Ectodermal cell (in vitro differentiated cells): Measurements from ENCODE around the gene NGF.

Source experiments
- H3K27ac ChIP-seq: 2 replicates; pipeline ENCODE4 v1.7.0; 2013; ENCODE audit warnings: mild to moderate bottlenecking, low read depth, low read length; ENCODE audit not compliant: insufficient read depth, poor library complexity, severe bottlenecking
- H3K27me3 ChIP-seq: 2 replicates; pipeline ENCODE4 v1.7.0; 2013; ENCODE audit warnings: mild to moderate bottlenecking, low read length; ENCODE audit not compliant: insufficient read depth, control insufficient read depth, poor library complexity, severe bottlenecking
- H3K36me3 ChIP-seq: one replicate; pipeline ENCODE4 v1.7.0; 2013; ENCODE audit warnings: low read length; ENCODE audit not compliant: control insufficient read depth, insufficient read depth
- H3K4me1 ChIP-seq: one replicate; pipeline ENCODE4 v1.7.0; 2013; ENCODE audit warnings: low read length; ENCODE audit not compliant: control insufficient read depth, insufficient read depth
- H3K4me3 ChIP-seq: 2 replicates; pipeline ENCODE4 v1.7.0; 2013; ENCODE audit warnings: low read depth, low read length, control low read depth; ENCODE audit not compliant: insufficient read depth
- H3K9me3 ChIP-seq: 2 replicates; pipeline ENCODE4 v1.7.0; 2013; ENCODE audit warnings: mild to moderate bottlenecking, low read length, moderate library complexity; ENCODE audit not compliant: control insufficient read depth
- WGBS, 2 experiments: methylation state at CpG; one replicate each; pipeline ENCODE4 v1.1.7; 2013; ENCODE audit warnings: missing lambda C conversion rate in 2 of 2; 5-methylcytosine and 5-hydroxymethylcytosine counted together

The NGF gene

DNA sequence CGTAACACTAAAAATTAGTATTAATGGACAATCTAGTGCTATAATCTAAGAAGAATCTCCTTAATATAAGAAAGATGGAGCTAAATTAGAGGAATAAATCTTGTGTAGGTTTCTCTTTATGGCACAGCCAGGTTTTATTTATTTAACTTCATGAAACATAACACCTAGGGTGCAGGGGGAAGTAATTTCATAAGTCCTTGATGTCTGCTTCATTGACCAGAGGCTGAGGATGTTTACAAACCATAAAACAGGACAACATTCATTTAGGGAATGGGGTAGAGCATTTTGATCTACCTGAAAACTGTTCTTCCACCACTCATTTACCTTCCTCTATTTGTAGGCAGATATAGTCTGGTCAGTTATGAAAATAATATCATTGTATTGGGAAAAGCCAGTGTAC lies 95.5 kb downstream of the NGF start:
- WGBS, 2 experiments: no CpG with 5 or more reads among the region's 1 CpG
- Histone ChIP-seq H3K4me3 (no peak overlapping the region), H3K27me3 (no peaks in the 10 kb centered on the region), H3K27ac (no peak overlapping the region), H3K9me3 (no peaks in the 10 kb centered on the region), H3K36me3 (no peaks in the 10 kb centered on the region), H3K4me1 (no peaks in the 10 kb centered on the region)

DNA sequence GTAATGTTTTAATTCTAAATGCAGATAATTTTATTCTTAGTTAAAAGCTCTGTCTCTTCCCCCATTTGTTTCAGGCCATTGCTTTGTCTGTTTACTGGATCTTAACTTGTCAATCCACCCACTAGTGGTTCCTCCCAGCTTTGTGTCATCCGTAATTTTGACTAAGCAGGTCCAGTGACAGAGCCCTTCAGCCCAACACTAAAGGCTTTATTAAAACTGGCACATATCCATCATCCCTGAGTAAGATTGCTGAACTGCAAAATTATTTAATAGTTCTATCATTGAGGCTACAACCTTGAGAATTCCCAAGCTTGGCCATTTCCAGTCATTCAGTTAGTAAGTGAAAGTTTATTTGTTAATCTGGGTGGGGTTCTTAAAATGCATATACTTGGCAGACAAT lies 96.7 kb downstream of the NGF start:
- no peaks in the 10 kb centered on the region for H3K36me3 ChIP-seq
- no peak overlapping the region for H3K27ac ChIP-seq
- no peaks in the 10 kb centered on the region for H3K27me3 ChIP-seq
- H3K4me1 ChIP-seq: no peaks in the 10 kb centered on the region
- no peak overlapping the region for H3K4me3 ChIP-seq
- no peaks in the 10 kb centered on the region for H3K9me3 ChIP-seq
- 85 to 89% methylated on average over 1 of the region's 1 CpG for WGBS, 2 experiments

DNA sequence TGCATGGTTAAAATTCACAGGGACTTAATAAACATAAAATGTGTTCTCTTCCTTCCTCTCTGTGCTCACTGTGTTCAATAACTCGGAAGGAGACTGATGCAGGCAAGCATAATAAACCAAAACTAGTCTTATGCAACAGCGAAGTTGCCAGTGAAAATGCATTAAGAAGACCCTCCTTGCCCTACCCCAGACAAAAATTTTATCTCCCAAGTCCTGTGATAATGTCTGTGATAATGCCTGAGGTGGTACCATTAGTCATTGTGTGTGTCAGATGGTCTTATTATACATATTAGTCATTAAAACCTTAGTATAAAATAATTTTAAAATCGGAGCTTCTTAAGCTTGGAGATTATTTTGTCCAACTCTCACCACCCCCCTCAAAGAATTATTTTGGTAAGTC lies 97.8 kb downstream of the NGF start:
- H3K4me3 ChIP-seq: no peak overlapping the region
- 40 to 44% methylated on average over 2 of the region's 3 CpGs for WGBS, 2 experiments
- no peaks in the 10 kb centered on the region for H3K27me3 ChIP-seq
- no peaks in the 10 kb centered on the region for H3K4me1 ChIP-seq
- no peak overlapping the region for H3K27ac ChIP-seq
- no peaks in the 10 kb centered on the region for H3K36me3 ChIP-seq
- no peaks in the 10 kb centered on the region for H3K9me3 ChIP-seq

DNA sequence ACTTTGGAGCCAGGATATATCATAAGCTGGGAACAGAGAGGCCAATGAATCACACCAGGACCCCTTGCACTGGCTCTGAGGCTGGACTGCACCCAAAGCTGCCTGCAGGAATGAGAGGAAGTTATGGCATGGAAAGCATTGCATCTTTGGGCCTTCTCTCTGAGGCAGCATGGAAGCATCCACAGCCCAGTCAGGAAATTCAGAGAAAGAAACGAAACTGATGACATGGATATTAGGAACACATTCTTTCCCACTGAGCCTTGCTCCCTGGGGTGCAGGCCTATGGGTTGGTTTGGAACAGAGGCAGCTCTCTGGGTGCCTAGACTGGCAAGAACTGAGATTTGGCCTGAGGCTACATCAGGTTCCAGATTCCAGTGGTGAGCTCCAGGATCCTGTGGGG lies 98.6 kb downstream of the NGF start:
- Histone ChIP-seq H3K27ac (no peak overlapping the region), H3K4me3 (no peak overlapping the region), H3K9me3 (no peaks in the 10 kb centered on the region), H3K4me1 (no peaks in the 10 kb centered on the region), H3K27me3 (no peaks in the 10 kb centered on the region), H3K36me3 (no peaks in the 10 kb centered on the region)
- 90 to 100% methylated on average over 1 of the region's 1 CpG for WGBS, 2 experiments

DNA sequence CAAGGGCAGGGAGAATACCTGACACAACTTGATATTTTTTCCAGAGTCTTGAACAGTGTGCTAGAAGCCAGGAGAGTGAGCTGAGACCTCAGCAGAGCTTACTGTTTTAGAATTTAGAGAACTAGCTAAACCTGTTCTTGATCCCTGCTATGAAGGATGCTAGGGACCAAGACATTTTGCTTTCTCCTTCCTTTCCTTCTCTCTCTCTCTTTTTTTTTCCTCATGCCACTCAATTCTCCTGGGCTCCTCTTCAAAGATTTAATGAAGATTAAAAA lies 99.0 kb downstream of the NGF start:
- no peaks in the 10 kb centered on the region for H3K9me3 ChIP-seq
- no peaks in the 10 kb centered on the region for H3K27me3 ChIP-seq
- no peak overlapping the region for H3K4me3 ChIP-seq
- no peak overlapping the region for H3K27ac ChIP-seq
- no peaks in the 10 kb centered on the region for H3K4me1 ChIP-seq
- H3K36me3 ChIP-seq: no peaks in the 10 kb centered on the region

DNA sequence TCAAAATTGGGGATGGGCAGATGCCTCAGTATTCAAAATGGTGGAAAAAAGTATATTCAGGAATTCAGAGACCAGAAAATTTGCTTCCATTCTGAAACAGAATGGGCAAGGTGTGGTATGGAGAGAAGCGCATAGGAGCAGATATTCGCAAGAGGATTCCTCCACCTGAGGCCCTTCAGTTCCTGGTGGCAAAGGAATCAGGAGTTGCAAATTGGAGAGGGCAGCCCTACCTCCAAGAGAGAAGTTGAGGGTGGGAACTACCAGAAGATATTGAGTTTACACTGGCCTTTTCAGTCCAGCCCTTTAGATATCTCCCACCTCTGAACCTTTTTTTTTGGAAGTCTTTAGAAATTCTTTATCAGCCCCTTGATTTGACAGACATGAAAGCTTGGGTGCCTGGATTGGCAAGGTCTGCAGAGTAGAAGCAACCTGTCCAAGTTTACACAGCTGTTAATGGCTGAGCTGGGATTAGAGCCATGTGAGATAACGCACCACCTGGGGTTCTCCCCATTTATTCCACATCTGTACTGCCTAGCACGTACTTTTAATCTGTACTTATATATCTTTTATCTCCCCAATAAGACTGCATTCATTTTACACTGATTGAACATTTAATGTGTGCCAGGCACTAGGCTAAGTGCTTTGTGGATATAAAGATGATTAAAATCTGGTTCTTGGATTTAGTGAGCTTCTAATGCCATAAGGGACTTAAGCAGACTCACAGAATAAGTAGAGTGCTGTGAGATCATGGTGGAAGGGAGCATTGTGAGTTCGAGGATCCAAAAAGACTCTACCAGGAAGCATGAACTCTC lies 99.5 kb downstream of the NGF start:
- no peaks in the 10 kb centered on the region for H3K9me3 ChIP-seq
- H3K4me1 ChIP-seq: no peaks in the 10 kb centered on the region
- no peak overlapping the region for H3K27ac ChIP-seq
- no peaks in the 10 kb centered on the region for H3K27me3 ChIP-seq
- no peak overlapping the region for H3K4me3 ChIP-seq
- no peaks in the 10 kb centered on the region for H3K36me3 ChIP-seq
- 84 to 92% methylated on average over 5 of the region's 5 CpGs for WGBS, 2 experiments

DNA sequence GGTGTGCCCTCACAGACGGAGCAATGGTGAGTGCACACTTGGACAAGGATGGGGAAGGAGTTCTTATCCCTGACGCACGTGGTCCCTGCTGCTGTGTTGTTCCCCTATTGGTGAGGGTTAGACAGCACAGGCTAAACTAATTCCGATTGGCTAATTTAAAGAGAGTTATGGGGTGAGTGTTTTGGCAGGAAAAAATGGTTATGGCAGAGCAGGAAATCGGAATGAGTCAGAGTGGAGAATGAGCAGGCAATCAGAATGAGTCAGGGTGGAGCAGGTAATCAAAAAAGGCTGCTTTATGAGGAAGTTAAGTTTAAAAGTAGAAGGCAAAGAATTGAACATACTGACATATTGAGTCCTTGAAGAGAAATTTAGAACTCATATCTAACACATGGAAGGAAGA lies 100.5 kb downstream of the NGF start:
- H3K4me3 ChIP-seq: no peak overlapping the region
- H3K27me3 ChIP-seq: no peaks in the 10 kb centered on the region
- WGBS, 2 experiments: 92 to 95% methylated on average over 5 of the region's 5 CpGs
- no peaks in the 10 kb centered on the region for H3K36me3 ChIP-seq
- no peak overlapping the region for H3K27ac ChIP-seq
- no peaks in the 10 kb centered on the region for H3K9me3 ChIP-seq
- no peaks in the 10 kb centered on the region for H3K4me1 ChIP-seq

DNA sequence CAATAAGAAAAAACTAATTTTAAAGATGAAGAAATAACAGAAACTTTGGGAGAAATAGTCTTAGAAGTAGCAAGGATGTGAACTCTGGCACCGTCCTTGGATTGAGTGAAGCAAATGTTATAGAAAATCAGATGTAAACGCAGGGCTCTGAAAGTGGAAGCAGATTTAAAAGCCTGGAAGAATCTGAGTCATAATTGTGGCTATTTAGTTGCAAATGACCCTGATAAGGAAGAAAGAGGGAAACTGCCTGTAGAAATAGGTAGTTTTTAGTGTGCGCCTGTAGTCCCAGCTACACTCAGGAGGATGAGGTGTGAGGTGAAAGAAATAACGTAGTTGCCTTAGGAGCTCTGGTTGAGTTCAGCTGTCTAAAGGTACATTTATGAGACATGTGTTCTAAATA lies 101.0 kb downstream of the NGF start:
- 84 to 89% methylated on average over 4 of the region's 4 CpGs for WGBS, 2 experiments
- no peaks in the 10 kb centered on the region for H3K9me3 ChIP-seq
- no peaks in the 10 kb centered on the region for H3K4me1 ChIP-seq
- no peaks in the 10 kb centered on the region for H3K36me3 ChIP-seq
- no peak overlapping the region for H3K4me3 ChIP-seq
- H3K27ac ChIP-seq: no peak overlapping the region
- H3K27me3 ChIP-seq: no peaks in the 10 kb centered on the region
